Activated CD4-positive, alpha-beta memory T cell treated with anti-CD3 and anti-CD28 coated beads, Interleukin-2, amount 10 ng/mL, durations not matched to agents 7 days and 5 days (primary cell): ENCODE measurements around the gene HNRNPK. TPM values are rescaled to one million over a fixed set of nuclear protein-coding genes. Genes with fewer than 3 reads are reported as not detected.
A peak's percentile ranks its signal among the peaks of the same experiment; 100 is the strongest.

ENCODE experiments used
- CTCF ChIA-PET: fragments of 350-600 bp; sonication (Branson Sonifier 250); formaldehyde crosslinking; loops from one replicate; lab custom pipeline; 2021; ENCODE audit warnings: antibody characterized with exemption, inconsistent platforms; lab: Charles Lee
- POLR2A ChIA-PET: fragments of 350-600 bp; sonication (Branson Sonifier 250); formaldehyde crosslinking; loops from one replicate; lab custom pipeline; 2021; ENCODE audit warnings: antibody characterized with exemption; lab: Charles Lee
- DNase-seq: peaks from one replicate; pipeline ENCODE4 v3.0.0-alpha.2; 2020
- H3K27ac Mint-ChIP-seq: one replicate; pipeline ENCODE4 v1.8.0; 2021; ENCODE audit warnings: mild to moderate bottlenecking, mixed read lengths
- H3K27me3 Mint-ChIP-seq: one replicate; pipeline ENCODE4 v1.8.0; 2021; ENCODE audit warnings: mixed read lengths
- H3K36me3 Mint-ChIP-seq: one replicate; pipeline ENCODE4 v1.8.0; 2021; ENCODE audit warnings: low read depth, mixed read lengths
- H3K4me1 Mint-ChIP-seq: one replicate; pipeline ENCODE4 v1.8.0; 2021; ENCODE audit warnings: mixed read lengths
- H3K4me3 Mint-ChIP-seq: one replicate; pipeline ENCODE4 v1.8.0; 2021; ENCODE audit warnings: mild to moderate bottlenecking, mixed read lengths
- H3K9me3 Mint-ChIP-seq: one replicate; pipeline ENCODE4 v1.8.0; 2021; ENCODE audit warnings: mixed read lengths
- total RNA-seq, 2 experiments: library from RNA; stranded (reverse); gene quantifications; one replicate each; pipeline ENCODE4 v1.2.3, GENCODE V29; 2021

Gene HNRNPK
- total RNA-seq, 2 experiments from 2014 or later = 614 to 616 TPM

DNA sequence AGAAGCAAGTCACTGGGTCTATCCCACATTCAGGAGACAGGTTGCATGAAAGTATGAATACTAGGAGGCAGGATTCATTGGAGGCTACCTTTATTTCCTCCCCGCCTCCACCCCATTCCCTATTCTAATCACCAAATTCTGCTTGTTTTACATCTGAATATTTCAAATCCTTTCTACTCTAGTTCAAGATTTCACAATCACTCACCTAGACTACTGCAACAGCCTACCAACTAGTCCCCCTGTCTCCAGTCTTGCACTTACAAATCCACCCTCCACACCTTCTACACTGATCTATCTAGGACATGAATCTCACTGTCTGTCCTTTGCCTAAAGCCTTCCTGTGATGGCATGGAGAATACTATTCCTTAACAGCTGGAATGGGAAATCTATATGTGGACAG lies 52.4 kb downstream of the HNRNPK start:
- Mint-ChIP-seq H3K27me3 (peaks cover 2% of the 10 kb centered on the region), H3K27ac (no peak overlapping the region), H3K4me1 (peaks cover 11% of the 10 kb centered on the region), H3K4me3 (no peak overlapping the region), H3K9me3 (no peaks in the 10 kb centered on the region), H3K36me3 (no peaks in the 10 kb centered on the region)
- CTCF ChIA-PET = interaction anchor here (1.7 kb wide), 1 partner anchor 333 kb away, joined by 5 read pairs; no protein-coding TSS in a partner anchor
- POLR2A ChIA-PET = no interaction called here
- no peak for DNase-seq

DNA sequence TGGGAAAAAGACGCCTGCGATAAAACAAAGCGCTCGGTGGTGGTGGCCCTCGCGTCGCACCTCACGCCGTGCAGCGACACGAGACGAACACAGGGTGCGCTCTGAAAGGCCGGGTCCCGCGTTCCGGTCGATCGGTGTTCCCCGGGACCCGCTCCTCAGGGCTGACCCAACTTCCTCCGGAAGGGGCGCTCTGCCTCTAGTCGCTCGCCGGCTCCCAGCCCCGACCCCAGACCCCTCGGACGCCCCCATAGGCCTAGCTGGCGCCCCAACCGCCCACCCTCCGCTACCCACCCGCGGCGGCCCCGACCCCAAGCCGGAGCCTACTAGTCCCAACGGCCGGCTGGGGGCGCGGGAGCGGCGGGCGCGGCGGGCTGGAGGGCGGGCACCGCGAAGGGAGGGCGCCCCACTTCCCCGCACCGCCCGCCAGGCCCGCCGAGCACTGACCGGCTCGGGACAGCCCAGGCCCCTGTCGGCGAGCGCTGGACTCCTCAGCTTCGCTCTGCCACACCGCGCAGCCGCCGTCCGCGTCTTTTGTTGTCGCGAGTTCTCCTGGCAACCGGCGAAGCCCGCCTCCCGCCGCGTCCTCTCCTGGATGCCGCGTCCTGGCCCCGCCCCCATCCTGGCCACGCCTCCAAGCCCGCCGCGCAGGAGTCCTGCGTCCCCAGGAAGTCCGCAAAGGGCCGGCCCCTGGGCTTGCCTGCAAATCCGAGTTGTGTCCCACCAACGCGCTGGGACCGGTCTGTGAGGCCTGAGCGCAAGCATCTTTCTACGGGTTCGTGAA lies 58.9 kb downstream of the HNRNPK start, which contains the start of gene KIF27:
Gene KIF27, minus strand, starts transcription at position 506 of the 781 bp plus-strand sequence. CDS start 5,841 bp downstream, outside the sequence.
- H3K27ac Mint-ChIP-seq = peak within 1 kb of the TSS; percentile 88
- DNase-seq = peak; percentile 98
- peak within 1 kb of the TSS; percentile 81 for H3K4me3 Mint-ChIP-seq
- no peaks in the 10 kb centered on the region for H3K36me3 Mint-ChIP-seq
- peaks cover 18% of the 10 kb centered on the region for H3K4me1 Mint-ChIP-seq
- ChIA-PET CTCF (interaction anchor here (0.8 to 2.6 kb wide), 19 partner anchors 9 to 397 kb away, joined by 3 to 12 read pairs (median 4); partner anchors contain the start of genes HNRNPK, RMI1 and UBQLN1), POLR2A (interaction anchor here (0.5 to 5.4 kb wide), 12 partner anchors 9 to 839 kb away, joined by 3 to 59 read pairs (median 4); partner anchors contain the start of genes HNRNPK, IDNK, RMI1 and UBQLN1)
- H3K9me3 Mint-ChIP-seq = no peaks in the 10 kb centered on the region
- H3K27me3 Mint-ChIP-seq = no peaks in the 10 kb centered on the region

DNA sequence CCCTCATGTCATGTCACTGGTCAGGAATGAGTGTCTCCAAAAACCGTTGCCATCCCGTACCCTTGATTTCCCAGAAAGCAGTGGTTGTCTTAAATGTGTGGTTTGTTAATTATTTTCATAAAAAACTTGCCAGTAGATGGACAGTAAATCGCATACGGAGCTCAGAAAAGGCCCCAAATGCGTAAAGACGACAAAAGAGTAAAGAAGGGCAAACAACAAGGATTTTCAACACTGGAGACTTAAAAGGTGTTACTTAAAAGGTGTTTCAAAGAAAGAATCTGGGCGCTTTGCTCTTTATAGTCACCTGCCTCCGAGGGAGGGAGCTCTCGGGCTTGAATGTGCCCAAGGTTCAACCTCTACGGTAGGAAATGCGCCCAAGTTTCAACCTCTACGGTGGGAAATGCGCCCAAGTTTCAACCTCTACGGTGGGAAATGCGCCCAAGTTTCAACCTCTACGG lies 59.5 kb downstream of the HNRNPK start:
- H3K4me3 Mint-ChIP-seq = peak overlapping the region; percentile 81
- DNase-seq = no peak
- H3K4me1 Mint-ChIP-seq = peaks cover 18% of the 10 kb centered on the region
- peak overlapping the region; percentile 78 for H3K27ac Mint-ChIP-seq
- no peaks in the 10 kb centered on the region for H3K9me3 Mint-ChIP-seq
- no peaks in the 10 kb centered on the region for H3K36me3 Mint-ChIP-seq
- no peaks in the 10 kb centered on the region for H3K27me3 Mint-ChIP-seq
- CTCF ChIA-PET = interaction anchor here (0.8 to 2.6 kb wide), 15 partner anchors 9 to 398 kb away, joined by 3 to 12 read pairs (median 5); partner anchors contain the start of genes HNRNPK, RMI1 and UBQLN1
- POLR2A ChIA-PET = interaction anchor here (0.6 to 5.4 kb wide), 7 partner anchors 10 to 375 kb away, joined by 3 to 59 read pairs (median 6); partner anchors contain the start of genes HNRNPK, IDNK, RMI1 and UBQLN1

GRCh38 chr9:83919111-83919510 lies 60.9 kb downstream of the HNRNPK start:
- CTCF ChIA-PET = interaction anchor here (1.5 to 1.9 kb wide), 2 partner anchors 342 to 397 kb away, joined by 3 to 6 read pairs; no protein-coding TSS in a partner anchor

More at GRCh38 chr9:83919111-83919510, 60.9 kb downstream of the HNRNPK start:
- Mint-ChIP-seq H3K27me3 (no peaks in the 10 kb centered on the region), H3K27ac (no peak overlapping the region), H3K4me1 (peaks cover 18% of the 10 kb centered on the region), H3K4me3 (no peak overlapping the region), H3K36me3 (no peaks in the 10 kb centered on the region), H3K9me3 (no peaks in the 10 kb centered on the region)
- DNase-seq = no peak
- POLR2A ChIA-PET = interaction anchor here (1.0 kb wide), 1 partner anchor 211 kb away, joined by 3 read pairs; the partner anchor contains the start of gene UBQLN1

Other genes starting within 250 kb of the HNRNPK start
- gene GKAP1, start 162.4 kb downstream of the HNRNPK start, total RNA-seq = 1 to 10 TPM; 3.8 to 4.3 TPM
- 1 to 10 TPM; 2.3 TPM for gene KIF27, start 58.8 kb downstream of the HNRNPK start, total RNA-seq
- gene RMI1, start 590 bp upstream of the HNRNPK start, total RNA-seq = 10 to 100 TPM; 22.1 to 22.4 TPM